ENCODE results near the gene BMP10.

DNA sequence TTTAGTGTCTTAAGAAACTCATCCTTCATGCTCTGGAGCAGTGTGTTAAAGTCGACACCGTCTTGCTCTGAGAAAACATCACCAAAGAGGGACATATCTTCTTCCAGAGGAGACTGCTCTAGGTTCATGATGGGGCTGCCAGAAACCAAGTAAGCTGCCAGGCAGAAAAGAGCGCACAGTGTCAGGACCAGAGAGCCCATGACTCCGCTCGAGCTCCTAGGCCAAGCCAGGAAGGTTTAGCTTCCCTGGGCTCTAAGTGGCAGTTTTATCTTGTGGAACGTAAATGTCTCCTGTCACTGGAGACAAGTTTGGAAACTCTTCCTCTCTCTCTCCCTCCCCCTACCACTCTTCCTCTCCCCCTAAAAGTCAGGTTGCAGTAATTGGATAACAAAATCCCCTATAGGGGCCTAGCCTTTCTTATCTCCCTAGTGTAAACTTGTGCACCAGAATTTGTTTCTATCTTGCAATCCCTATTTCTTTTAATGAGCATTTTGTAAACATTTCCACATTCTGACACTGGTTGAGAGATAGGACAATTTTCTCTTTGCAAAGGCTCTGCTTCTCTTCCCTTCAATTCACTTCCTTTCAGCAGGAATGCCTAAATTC, at the start of gene BMP10:
- TF ChIP-seq, protein P1, sequence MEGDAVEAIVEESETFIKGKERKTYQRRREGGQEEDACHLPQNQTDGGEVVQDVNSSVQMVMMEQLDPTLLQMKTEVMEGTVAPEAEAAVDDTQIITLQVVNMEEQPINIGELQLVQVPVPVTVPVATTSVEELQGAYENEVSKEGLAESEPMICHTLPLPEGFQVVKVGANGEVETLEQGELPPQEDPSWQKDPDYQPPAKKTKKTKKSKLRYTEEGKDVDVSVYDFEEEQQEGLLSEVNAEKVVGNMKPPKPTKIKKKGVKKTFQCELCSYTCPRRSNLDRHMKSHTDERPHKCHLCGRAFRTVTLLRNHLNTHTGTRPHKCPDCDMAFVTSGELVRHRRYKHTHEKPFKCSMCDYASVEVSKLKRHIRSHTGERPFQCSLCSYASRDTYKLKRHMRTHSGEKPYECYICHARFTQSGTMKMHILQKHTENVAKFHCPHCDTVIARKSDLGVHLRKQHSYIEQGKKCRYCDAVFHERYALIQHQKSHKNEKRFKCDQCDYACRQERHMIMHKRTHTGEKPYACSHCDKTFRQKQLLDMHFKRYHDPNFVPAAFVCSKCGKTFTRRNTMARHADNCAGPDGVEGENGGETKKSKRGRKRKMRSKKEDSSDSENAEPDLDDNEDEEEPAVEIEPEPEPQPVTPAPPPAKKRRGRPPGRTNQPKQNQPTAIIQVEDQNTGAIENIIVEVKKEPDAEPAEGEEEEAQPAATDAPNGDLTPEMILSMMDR (conservative IDR thresholded peaks at IDR 0.05): no peak
- no peak for TF ChIP-seq ZFX (IDR thresholded peaks at IDR 0.05)
